ENCODE data around the gene RRM1.
A peak's percentile ranks its signal among the peaks of the same experiment; 100 is the strongest.
"Not testable (repeated sequence)": the region's sequence is repeated elsewhere in the genome, so short reads cannot be mapped to it uniquely, and the experiment has no call there.

RRM1 gene

DNA sequence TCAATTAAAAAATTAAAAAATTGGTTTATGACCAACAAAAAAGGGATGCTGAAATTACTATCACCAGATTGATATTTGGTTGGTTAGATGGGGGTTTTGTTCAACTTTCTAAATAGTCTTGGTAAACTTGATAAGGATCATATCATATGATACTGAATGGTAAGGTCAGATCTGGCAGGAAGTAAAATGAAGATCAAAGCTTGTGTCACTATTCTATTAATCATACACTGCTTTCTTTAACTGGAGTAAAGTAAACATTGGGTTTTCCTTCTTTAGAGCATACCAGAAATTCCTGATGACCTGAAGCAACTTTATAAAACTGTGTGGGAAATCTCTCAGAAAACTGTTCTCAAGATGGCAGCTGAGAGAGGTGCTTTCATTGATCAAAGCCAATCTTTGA lies 40.2 kb downstream of the RRM1 start:
- DNase-seq (ENCODE audit: low spot score), result peak; percentile 60
- peak; percentile 55 for FAIRE-seq

DNA sequence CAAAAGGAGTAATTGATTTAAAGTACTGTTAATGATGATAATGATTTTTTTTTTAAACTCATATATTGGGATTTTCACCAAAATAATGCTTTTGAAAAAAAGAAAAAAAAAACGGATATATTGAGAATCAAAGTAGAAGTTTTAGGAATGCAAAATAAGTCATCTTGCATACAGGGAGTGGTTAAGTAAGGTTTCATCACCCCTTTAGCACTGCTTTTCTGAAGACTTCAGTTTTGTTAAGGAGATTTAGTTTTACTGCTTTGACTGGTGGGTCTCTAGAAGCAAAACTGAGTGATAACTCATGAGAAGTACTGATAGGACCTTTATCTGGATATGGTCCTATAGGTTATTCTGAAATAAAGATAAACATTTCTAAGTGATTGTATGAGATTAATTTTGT lies 43.9 kb downstream of the RRM1 start:
- FAIRE-seq (no peak), DNase-seq (ENCODE audit: low spot score) (no peak)

DNA sequence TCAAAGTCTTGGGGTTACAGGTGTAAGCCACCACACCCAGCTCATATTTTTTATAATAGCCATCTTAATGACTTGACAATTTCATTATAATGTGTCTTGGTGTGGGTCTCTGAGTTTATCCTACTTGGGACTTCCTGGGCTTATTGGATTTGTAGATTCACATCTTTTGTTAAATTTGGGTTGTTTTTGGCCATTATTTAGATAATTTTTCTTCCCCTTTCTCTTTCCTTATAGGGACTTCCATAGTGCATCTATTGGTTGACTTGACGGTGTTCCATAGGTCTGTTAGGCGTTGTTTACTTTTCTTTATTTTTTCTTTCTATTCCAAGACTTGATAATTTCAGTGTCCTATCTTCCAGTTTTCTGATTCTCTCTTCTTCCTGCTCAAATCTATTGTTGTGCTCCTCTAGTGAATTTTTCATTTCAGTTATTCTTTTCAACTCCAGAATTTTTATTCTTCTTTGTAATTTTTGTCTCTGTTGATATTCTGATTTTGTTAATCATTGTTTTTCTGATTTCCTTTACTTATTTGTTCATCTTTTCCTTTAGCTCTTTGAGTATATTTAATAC lies 45.6 kb downstream of the RRM1 start:
- FAIRE-seq, result no peak
- no peak for DNase-seq (ENCODE audit: low spot score)

DNA sequence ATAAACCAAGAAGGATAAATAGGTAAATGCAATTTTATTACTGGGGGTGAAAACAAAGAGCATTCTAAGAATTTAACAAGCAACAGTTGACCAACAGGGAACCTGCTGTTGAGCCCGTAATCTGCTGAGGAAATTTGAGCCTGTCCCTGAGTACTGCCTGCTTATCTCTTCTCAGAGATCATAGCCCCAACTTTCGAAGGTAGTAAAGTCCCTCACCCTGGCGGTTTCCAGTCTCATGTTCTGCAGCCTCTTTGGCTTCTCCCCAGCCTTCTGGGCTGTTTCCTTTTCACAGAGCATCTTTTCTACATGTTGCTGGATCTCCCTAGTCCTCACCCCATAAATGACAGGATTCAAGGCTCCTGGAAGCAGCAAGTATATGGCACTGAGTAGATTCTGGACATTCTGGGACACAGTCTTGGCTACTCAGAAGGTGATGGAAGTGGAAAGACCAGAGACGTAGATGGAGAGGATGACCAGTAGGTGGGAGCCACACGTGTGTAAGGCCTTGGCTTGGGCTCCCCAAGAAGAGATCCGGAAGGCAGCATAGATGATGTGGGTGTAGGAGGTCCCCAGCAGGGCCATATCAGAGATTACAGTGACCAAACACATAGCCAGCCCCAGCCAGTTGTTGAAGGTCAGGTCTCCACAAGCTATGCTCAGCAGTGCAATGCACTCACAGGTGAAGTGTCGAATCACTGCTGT lies 51.6 kb downstream of the RRM1 start:
- FAIRE-seq, result no peak
- no peak for DNase-seq (ENCODE audit: low spot score)

DNA sequence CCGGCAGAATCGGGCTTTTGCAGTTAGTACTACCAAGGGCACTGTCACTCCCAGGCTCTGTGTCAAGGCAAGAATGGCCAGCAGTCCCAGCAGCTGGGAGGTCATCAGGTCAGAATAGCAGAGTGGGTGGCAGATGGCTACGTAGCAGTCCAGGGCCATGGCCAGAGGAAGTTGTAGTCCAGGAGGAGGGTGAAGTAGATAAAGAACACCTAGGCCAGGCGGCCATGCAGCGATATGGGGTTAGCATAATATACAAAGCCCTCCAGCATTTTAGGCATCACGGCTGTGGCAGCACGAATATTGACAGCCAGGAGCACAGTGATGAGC lies 52.1 kb downstream of the RRM1 start:
- FAIRE-seq (no peak), DNase-seq (ENCODE audit: low spot score) (no peak)

DNA sequence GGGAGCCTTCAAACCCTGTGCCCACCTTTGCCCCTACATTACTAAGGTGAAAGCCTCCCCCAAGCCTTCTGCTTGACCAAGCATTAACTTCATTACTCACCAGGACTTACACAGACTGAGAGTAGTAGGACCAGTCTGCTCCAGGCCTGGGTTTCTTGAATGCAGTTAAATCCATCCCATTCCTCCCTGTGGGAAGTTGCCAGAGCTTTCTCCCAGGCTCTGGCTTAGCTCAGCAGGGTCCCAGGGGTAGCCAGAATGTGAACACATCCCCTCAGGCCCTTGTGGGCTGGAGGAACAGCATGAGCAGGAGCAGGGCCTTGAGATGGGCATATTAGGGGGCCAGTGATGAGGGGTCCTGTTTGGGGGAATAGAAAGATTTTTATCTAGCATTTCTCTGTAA lies 59.9 kb downstream of the RRM1 start:
- FAIRE-seq (no peak), DNase-seq (ENCODE audit: low spot score) (no peak)

DNA sequence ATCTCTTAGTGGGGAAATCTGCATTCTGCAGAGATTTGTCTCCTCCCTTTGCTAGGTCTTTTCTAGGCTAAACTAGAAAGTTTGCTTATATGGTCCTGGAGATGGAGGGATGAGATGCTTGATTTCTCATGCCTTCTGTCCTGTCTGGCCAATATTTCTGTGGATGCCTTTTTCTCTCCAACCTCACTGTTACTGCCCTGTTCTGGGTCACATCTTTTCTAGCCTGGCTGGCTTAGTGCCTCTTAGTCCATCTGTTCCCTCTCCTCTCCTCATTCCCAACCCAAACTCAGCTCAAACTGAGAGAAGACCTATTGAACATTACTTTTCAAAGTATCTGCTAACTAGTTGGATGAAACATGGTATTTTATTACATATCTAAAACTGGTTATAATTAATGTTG lies 62.0 kb downstream of the RRM1 start:
- FAIRE-seq (no peak), DNase-seq (ENCODE audit: low spot score) (no peak)

DNA sequence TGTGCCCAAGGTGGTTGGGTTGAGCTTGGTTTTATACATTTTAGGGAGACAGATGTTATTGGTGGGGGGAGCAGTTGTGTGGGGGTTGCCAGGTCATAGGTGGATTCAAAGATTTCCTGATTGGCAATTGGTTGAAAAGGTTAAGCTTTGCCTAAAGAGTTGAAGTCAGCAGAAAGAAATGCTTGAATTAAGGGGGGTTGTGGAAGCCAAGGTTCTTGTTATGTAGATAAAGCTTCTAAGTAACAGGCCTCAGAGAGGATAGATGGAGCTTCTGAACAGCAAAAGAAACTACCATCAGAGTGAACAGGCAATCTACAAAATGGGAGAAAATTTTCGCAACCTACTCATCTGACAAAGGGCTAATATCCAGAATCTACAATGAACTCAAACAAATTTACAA lies 64.2 kb downstream of the RRM1 start:
- not testable (repeated sequence) for DNase-seq (ENCODE audit: low spot score); FAIRE-seq

DNA sequence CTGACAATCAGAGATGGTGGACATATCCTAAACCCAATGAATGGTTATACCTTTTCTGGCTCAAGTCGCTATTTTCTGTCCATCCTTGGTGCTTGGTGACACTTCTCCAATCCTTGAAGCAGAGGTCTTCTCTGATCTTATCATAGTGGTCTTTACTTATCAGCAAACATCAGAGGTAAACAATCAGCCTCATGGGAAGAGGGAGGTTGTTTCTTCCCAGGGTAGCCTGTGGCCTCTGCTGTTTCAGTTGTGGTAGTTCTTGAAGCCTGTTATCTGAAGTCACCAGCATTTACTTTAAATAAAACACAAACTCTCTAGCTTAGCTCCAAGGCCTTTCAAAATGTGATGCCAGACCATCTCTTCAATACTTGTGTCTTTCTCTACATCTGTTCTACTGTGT lies 66.7 kb downstream of the RRM1 start:
- FAIRE-seq (no peak), DNase-seq (ENCODE audit: low spot score) (no peak)

DNA sequence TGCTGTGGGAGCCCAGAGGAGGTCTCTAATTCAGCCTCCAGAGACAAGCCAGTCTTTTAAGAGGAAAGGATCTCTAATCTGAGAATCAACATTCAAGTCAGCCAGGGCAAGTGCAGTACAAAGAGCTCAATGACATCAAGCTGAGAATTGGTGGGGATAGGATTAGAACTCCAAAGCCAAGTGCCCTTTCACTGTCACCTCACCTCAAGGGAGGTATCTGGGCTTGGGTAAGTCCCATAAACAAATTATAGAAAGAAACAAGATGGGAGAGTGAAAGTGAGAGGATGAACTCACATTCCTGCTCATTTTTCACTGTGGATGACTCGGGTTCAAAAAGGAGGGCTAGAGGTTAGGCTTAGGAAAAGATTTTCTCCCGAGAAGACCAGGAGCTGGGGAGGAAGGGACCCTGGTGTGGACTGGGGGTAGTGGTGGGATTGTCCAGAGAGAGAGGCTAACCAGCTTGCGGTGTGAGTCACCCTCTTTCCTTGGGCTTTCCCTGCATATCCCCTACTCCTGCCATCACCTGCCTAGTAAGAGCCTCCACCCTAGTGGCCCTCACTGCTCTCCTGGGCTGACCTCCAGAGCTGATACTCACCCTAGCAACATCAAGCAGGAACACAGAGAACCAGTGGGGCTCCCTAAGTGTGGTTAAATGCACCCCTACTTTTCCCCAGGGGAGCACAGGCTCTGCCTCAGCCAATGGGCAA lies 70.4 kb downstream of the RRM1 start:
- FAIRE-seq (no peak), DNase-seq (ENCODE audit: low spot score) (no peak)

DNA sequence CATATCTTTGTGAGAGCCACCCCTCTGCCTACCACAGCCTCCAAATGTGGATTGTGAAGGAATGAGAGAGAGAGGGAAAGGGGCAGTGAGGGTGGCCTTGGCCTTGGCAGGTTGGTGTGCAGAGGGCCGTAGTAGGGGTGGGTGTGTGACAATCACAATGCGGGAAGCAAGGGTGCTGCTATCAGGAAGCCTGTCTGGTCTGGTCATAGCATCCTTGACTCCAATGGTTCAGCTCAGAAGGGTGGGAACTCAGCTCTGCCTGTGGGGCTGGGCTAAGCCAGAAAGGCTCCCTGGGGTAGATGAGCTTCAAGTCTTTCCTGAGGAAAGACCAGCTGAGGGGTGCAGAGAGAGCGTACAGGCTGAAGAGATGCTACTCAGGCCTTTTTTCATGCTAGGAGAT lies 72.7 kb downstream of the RRM1 start:
- no peak for DNase-seq (ENCODE audit: low spot score)

DNA sequence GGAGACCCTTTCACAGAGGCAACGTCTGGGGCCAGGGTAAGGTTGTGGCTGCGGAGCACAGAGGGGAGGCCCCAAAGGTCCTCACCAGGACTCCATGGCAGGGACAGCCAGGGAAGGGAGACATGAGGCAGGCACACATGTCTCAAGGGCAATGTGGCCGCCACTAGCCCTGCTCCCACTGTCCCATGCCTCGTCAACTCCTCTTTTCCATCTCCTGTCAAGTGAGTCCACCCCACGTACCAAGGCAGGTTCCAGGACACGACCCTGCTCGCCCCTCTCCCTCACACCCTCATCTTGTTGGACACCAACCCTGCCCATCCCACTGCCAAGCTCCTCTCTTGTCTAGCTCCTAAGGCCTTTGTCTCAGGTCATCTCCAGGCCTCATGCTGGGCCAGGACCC lies 73.2 kb downstream of the RRM1 start:
- FAIRE-seq, result no peak
- no peak for DNase-seq (ENCODE audit: low spot score)

More for the DNA sequence above, 72.7 kb downstream of the RRM1 start:
- FAIRE-seq, result no peak

DNA sequence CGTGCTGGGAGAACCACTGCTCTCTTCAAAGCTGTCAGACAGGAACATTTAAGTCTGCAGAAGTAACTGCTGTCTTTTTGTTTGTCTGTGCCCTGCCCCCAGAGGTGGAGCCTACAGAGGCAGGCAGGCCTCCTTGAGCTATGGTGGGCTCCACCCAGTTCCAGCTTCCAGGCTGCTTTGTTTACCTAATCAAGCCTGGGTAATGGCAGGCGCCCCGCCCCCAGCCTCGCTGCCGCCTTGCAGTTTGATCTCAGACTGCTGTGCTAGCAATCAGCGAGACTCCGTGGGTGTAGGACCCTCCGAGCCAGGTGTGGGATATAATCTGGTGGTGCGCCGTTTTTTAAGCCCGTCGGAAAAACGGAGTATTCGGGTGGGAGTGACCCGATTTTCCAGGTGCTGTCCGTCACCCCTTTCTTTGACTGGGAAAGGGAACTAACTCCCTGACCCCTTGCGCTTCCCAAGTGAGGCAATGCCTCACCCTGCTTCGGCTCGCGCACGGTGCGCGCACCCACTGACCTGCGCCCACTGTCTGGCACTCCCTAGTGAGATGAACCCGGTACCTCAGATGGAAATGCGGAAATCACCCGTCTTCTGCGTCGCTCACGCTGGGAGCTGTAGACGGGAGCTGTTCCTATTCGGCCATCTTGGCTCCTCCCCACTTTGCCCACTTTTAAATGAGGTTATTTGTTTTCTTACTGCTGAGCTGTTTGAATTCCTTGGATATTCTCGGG lies 81.2 kb downstream of the RRM1 start:
- not testable (repeated sequence) for FAIRE-seq; DNase-seq (ENCODE audit: low spot score)

DNA sequence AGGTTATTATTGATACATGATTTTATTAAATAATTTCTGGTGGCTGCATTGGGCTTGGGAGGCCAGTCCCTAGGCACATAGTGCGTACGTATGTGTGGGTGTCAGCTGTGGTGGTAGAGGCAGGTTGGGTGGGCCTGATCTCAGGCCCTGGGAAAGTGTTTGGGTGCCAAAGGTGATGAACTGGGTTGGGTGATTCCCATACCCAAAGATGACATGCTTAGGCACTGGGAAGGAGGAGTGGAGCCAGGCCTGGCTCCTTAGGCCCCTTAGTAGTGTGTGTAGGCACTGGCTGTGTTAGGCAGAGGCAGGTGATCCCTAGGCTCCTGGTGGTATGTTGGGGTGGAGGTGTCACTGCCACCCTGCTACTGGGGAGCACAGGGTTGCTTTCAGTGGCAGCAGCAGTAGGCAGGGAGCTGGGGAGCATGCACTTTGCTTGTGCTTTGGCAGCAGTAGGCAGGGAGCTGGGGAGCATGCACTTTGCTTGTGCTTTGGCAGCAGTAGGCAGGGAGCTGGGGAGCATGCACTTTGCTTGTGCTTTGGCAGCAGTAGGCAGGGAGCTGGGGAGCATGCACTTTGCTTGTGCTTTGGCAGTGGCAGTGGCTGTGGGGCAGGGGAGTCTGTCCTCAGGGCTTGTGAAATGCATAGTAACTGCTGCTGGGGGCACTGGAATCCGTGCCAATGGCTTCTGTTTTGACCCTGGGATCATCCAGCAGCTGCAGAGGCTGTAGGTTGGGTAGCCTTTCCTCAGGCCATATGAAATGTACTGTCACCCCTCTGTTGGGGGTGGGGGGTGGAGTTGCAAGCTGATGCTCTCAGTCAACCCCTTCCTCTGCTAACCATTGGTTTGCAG lies 84.4 kb downstream of the RRM1 start:
- no peak for DNase-seq (ENCODE audit: low spot score)
- no peak for FAIRE-seq

DNA sequence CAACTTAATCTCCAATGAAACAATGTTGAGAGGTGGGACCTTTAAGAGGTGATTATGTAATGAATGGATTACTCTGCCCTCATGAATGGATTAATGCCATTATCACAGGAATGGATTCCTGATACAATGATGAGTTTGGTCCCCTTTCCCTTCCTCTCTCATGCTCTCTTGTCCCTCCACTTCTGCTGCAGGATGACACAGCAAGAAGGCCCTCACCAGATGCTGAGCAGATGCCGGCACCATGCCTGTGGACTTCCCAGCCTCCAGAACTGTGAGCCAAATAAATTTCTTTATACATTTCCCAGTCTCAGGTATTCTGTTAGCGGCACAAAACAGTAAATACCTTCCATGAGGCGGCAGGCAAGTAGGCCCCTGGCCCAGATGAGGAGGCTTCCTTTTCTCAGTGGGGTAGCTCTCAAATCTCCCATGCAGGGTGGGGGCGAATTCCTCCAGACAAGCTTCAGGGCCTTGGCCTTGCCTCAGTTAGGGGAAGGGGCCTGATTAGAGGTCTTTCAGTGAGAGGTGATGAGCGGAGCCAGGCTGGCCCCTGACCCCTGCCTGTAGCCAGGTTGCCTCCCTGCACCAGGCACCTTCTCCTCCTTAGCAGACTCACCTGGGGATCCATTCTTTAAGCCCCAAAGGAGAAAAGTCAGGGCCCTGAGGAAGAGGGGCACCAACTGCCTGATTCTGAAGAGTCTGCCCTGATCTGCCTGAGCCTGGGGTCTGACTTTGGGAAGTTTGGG lies 86.0 kb downstream of the RRM1 start:
- DNase-seq (ENCODE audit: low spot score) (no peak), FAIRE-seq (no peak)

DNA sequence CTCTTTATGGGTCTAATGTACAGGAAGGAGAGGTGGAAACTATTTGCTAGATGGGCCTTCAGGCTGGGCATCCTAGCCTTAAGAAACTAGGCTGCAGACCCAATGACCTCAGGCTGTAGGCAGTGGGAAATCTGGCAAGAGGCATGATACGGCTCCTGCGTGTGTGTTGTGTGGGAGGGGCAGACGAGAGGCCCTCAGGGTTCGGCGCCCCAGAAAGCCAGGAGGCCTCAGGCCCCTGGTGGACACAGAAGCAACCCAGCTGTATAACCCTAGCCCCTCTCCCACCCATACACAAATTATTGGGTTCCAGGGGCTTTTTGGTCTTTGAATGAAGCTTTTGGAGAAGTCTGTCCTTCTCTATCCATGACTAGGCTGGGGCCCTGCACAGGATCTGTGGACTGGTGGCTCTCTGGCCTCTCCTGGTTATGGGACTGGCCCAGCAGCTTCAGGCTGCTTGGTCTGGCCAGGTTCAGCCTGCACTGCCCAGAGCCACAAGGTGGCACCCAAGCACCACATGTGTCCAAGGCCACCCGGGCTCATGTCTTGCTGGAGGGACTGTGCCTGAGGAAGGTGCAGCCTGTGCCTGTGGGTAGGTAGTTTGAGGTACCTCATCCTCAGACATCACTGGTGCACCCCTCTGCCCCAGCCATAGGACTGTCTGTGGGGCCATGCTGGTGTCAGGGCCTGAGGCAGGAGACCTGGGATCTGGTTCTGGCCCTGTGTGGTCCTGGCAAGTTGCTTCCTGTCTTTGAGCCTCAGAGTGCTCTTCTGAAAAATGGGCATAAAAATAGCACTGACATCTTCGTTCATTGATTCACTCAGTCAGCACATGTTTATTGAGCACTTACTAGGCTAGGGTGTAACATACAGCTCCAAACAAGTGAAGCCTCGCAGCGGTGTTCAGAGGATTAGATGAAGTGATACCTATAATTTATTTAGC lies 87.5 kb downstream of the RRM1 start:
- no peak for FAIRE-seq
- DNase-seq (ENCODE audit: low spot score), result no peak

DNA sequence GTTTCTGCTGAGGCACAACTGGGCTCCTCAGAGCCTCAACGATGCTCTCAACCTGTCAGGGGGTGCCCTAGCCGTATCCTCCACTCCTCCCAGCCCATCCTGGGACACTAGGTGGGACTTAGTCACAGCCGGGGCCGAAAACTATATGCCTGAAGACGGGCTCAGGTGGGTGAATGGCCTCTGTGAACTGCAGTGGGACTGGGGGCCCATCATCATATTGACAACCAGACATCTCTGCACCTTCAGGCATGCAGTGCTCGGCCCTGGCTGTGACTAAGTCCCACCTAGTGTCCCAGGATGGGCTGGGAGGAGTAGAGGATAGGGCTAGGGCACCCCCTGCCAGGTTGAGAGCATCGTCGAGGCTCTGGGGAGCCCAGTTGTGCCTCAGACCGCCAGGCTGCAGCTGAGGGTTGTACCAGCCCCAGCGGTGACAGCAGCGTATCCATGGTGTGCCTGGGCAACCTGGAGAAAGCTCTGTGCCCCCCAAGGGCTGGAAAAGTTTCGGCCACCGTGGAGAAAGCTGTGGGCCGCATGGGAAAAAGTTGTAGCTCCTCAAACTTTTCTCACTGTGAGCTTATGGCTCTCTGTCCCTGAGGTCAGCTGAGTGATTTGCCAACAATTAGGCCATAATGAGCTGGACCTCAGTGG lies 88.9 kb downstream of the RRM1 start:
- DNase-seq (ENCODE audit: low spot score) (no peak), FAIRE-seq (no peak)

DNA sequence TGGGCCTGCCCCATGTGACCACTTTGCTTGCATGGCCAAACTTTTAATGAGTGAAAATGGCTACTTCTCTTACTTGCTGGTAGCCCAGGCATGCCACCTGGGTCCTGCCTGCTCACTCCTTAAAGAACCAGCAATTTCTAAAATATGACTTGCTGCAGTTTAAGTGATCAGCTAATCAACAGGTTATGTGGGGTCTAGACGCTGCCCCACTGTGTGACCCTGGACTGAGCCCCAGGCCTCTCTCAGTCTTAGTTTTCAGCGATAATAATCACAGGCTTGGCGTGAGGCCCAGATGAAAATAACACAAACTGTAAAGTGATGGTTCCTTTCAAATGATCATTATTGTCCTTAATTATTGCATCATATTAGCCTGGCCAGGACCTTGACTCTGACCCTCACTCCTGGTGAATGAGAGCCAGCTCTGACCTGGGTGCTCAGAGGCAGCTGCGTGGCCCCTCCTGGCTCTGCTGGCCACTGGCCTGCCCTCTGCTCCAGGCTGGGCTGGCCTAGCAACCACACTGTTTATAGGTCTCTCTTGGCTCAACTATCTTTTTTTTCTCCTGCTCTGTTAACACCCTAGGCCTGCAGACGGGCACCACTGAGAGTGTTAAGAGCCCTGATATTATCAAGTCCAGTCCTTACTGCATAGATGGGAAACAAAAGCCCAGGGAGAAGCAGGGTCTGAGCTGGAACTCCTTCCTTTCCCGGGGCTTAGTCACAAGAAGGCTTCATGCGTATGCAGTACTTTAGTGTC lies 89.7 kb downstream of the RRM1 start:
- DNase-seq (ENCODE audit: low spot score) (no peak), FAIRE-seq (no peak)

Measured in RCC 7860 (cell line).